ENCODE data around the gene RPL7L1.

RPL7L1 gene

GRCh38 chr6:42890311-42891198, 11.1 kb downstream of the RPL7L1 start (continued):
- TF ChIP-seq ZBTB20 (tag by site-specific recombination; IDR thresholded peaks at IDR 0.05) (peak; percentile 100), ZNF10 (tag by site-specific recombination; IDR thresholded peaks at IDR 0.05) (peak; percentile 36), ZNF76 (tag by site-specific recombination; IDR thresholded peaks at IDR 0.05; ENCODE audit: borderline replicate concordance, low read depth) (peak; percentile 65; the same call in 1 of the 2 replicates), ZNF274 (IDR thresholded peaks at IDR 0.05; ENCODE audit: low read length) (no peak), ZNF274 (tag by site-specific recombination; IDR thresholded peaks at IDR 0.05; ENCODE audit: borderline replicate concordance) (no peak), KLF10 (tag by site-specific recombination; IDR thresholded peaks at IDR 0.05) (0 out of 2 replicates have a peak, but pooled peaks have one; percentile 14), OSR2 (tag by site-specific recombination; IDR thresholded peaks at IDR 0.05) (no peak), ZNF843 (tag by site-specific recombination; IDR thresholded peaks at IDR 0.05) (peak; percentile 85), ZNF335 (tag by site-specific recombination; conservative IDR thresholded peaks at IDR 0.05) (peak; percentile 96), ZBTB8A (tag by site-specific recombination; IDR thresholded peaks at IDR 0.05) (peak; percentile 75; the same call in 1 of the 2 replicates), ZFP69B (tag by site-specific recombination; IDR thresholded peaks at IDR 0.05) (peak; percentile 98), ZNF518A (tag by site-specific recombination; conservative IDR thresholded peaks at IDR 0.05; ENCODE audit: low read depth) (peak; percentile 55), ZNF48 (tag by site-specific recombination; IDR thresholded peaks at IDR 0.05) (no peak), KLF16 (tag by site-specific recombination; IDR thresholded peaks at IDR 0.05) (peak; percentile 45; the same call in 1 of the 2 replicates), ZNF626 (tag by site-specific recombination; IDR thresholded peaks at IDR 0.05) (no peak), ZNF561 (tag by site-specific recombination; IDR thresholded peaks at IDR 0.05; ENCODE audit: borderline replicate concordance) (peak; percentile 99), ZNF501 (tag by site-specific recombination; IDR thresholded peaks at IDR 0.05) (peak; percentile 100), ZBTB10 (tag by site-specific recombination; IDR thresholded peaks at IDR 0.05) (peak; percentile 60; the same call in 1 of the 2 replicates), ZNF324 (tag by site-specific recombination; IDR thresholded peaks at IDR 0.05) (peak; percentile 94), ZNF311 (tag by site-specific recombination; IDR thresholded peaks at IDR 0.05; ENCODE audit: borderline replicate concordance) (no peak), BCL11A (tag by site-specific recombination; IDR thresholded peaks at IDR 0.05; ENCODE audit: low read depth) (peak; percentile 42; the same call in 1 of the 2 replicates), ZFP37 (tag by site-specific recombination; IDR thresholded peaks at IDR 0.05) (peak; percentile 99), IKZF3 (tag by site-specific recombination; IDR thresholded peaks at IDR 0.05) (peak; percentile 74), ZBTB17 (tag by site-specific recombination; IDR thresholded peaks at IDR 0.05) (peak; percentile 94), HOXD13 (CRISPR knock-in tag; IDR thresholded peaks at IDR 0.05; ENCODE audit: borderline replicate concordance) (no peak), KLF17 (tag by site-specific recombination; IDR thresholded peaks at IDR 0.05) (peak; percentile 84; the same call in 1 of the 2 replicates)
- TF ChIP-seq, protein P1, sequence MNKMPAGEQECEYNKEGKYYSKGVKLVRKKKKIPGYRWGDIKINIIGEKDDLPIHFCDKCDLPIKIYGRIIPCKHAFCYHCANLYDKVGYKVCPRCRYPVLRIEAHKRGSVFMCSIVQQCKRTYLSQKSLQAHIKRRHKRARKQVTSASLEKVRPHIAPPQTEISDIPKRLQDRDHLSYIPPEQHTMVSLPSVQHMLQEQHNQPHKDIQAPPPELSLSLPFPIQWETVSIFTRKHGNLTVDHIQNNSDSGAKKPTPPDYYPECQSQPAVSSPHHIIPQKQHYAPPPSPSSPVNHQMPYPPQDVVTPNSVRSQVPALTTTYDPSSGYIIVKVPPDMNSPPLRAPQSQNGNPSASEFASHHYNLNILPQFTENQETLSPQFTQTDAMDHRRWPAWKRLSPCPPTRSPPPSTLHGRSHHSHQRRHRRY (tag by site-specific recombination; IDR thresholded peaks at IDR 0.05), result no peak
- TF ChIP-seq, protein P2, sequence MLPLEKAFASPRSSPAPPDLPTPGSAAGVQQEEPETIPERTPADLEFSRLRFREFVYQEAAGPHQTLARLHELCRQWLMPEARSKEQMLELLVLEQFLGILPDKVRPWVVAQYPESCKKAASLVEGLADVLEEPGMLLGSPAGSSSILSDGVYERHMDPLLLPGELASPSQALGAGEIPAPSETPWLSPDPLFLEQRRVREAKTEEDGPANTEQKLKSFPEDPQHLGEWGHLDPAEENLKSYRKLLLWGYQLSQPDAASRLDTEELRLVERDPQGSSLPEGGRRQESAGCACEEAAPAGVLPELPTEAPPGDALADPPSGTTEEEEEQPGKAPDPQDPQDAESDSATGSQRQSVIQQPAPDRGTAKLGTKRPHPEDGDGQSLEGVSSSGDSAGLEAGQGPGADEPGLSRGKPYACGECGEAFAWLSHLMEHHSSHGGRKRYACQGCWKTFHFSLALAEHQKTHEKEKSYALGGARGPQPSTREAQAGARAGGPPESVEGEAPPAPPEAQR (tag by site-specific recombination; IDR thresholded peaks at IDR 0.05), result 0 out of 2 replicates have a peak, but pooled peaks have one; percentile 17
